ENCODE measurements around the gene CEPT1.
"Not testable (repeated sequence)": the region's sequence is repeated elsewhere in the genome, so short reads cannot be mapped to it uniquely, and the experiment has no call there.

Gene CEPT1

GRCh38 chr1:111139956-111140679 is at the start of gene CEPT1, which contains the start of gene DRAM2:
CEPT1 (plus strand) TSS chr1:111140223; CDS start chr1:111147715, 7,492 bp downstream.
DRAM2 (minus strand) TSS chr1:111140093; CDS start chr1:111131554, 8,539 bp downstream.
- peak; percentile 94 for DNase-seq (ENCODE audit: low spot score)

- DNase-seq (ENCODE audit: low spot score) = not testable (repeated sequence)
Measured at GRCh38 chr1:111095421-111095820, 44.6 kb upstream of the CEPT1 start.

GRCh38 chr1:111097356-111098099 is 42.5 kb upstream of the CEPT1 start:
- no peak for DNase-seq (ENCODE audit: low spot score)

- no peak for DNase-seq (ENCODE audit: low spot score)
Measured at GRCh38 chr1:111099289-111099688, 40.7 kb upstream of the CEPT1 start.

GRCh38 chr1:111101854-111102642 is 38.0 kb upstream of the CEPT1 start:
- DNase-seq (ENCODE audit: low spot score) = no peak

GRCh38 chr1:111104981-111105380 is 35.0 kb upstream of the CEPT1 start:
- DNase-seq (ENCODE audit: low spot score) = no peak

GRCh38 chr1:111110197-111110899 is 29.7 kb upstream of the CEPT1 start:
- DNase-seq (ENCODE audit: low spot score) = no peak

- no peak for DNase-seq (ENCODE audit: low spot score)
Measured at GRCh38 chr1:111116496-111116895, 23.5 kb upstream of the CEPT1 start.

GRCh38 chr1:111126354-111126753 is 13.7 kb upstream of the CEPT1 start:
- DNase-seq (ENCODE audit: low spot score) = no peak

- DNase-seq (ENCODE audit: low spot score) = no peak
Measured at GRCh38 chr1:111127923-111128643, 11.9 kb upstream of the CEPT1 start.

GRCh38 chr1:111129376-111129775 is 10.6 kb upstream of the CEPT1 start:
- no peak for DNase-seq (ENCODE audit: low spot score)

GRCh38 chr1:111131693-111132092 is 8.3 kb upstream of the CEPT1 start:
- DNase-seq (ENCODE audit: low spot score) = no peak

- no peak for DNase-seq (ENCODE audit: low spot score)
Measured at GRCh38 chr1:111133866-111134265, 6.2 kb upstream of the CEPT1 start.

GRCh38 chr1:111139324-111139955 is 583 bp upstream of the CEPT1 start:
- peak; percentile 48 for DNase-seq (ENCODE audit: low spot score)

GRCh38 chr1:111140680-111140967 is 601 bp downstream of the CEPT1 start:
- peak; percentile 58 for DNase-seq (ENCODE audit: low spot score)

- no peak for DNase-seq (ENCODE audit: low spot score)
Measured at GRCh38 chr1:111141245-111142220, 1.5 kb downstream of the CEPT1 start.

- peak; percentile 23 for DNase-seq (ENCODE audit: low spot score)
Measured at GRCh38 chr1:111142356-111142975, 2.4 kb downstream of the CEPT1 start.

GRCh38 chr1:111145542-111145941 is 5.5 kb downstream of the CEPT1 start:
- DNase-seq (ENCODE audit: low spot score) = no peak
